Activated T-cell treated with anti-CD3 and anti-CD28 coated beads for 1 hour (primary cell): Measurements from ENCODE around the gene RHBDL3.
"Not testable (repeated sequence)": the region's sequence is repeated elsewhere in the genome, so short reads cannot be mapped to it uniquely, and the experiment has no call there.

ENCODE experiments used
- DNase-seq: peaks from one replicate; pipeline ENCODE4 v3.0.0-alpha.2; 2020; ENCODE audit warnings: low read depth

RHBDL3 gene

DNA sequence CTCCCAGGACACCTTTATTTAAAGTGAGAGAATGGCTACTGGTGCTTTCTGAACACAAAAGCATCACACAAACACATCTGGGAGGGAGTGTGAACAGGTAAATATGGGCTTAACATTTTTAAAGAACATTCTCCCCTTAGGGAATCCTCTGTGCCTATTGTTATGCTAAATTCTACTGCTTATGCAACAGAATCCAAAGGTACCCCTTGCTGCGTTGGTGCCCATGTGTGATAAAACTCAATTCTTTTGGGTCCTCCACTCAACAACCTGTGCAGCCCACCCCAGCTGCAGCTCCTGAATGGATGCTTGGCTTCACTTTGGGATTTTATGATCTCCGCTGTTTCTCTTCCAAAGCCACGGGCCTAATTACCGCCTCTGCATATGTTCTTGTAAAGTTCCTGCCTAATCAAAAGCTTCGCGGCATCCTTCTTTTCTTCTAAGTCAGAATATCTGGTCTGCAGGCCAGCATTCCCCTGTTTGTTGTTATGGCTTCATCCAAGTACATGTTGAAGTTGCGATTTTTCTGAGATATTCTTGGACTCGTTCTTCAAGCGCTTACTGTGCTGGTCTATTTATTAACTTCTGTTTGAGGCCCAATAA, 23.9 kb downstream of the RHBDL3 start:
- no peak for DNase-seq

DNA sequence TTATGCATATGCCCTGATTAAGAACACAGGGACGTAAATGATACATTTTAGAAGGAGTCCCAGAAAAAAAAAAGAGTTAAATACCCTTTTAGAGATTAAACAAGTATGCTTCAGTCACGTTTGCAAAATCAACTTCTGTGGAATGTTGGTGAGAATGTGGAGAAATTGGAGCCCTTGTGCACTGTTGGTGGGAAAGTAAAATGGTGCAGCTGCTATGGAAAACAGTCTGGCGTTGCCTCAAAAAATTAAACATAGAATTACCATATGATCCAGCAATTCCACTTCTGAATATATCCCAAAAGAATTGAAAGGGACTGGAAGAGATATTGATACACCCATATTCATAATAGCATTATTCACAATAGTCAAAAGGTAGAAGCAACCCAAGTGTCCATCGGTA, 26.5 kb downstream of the RHBDL3 start:
- DNase-seq = no peak

DNA sequence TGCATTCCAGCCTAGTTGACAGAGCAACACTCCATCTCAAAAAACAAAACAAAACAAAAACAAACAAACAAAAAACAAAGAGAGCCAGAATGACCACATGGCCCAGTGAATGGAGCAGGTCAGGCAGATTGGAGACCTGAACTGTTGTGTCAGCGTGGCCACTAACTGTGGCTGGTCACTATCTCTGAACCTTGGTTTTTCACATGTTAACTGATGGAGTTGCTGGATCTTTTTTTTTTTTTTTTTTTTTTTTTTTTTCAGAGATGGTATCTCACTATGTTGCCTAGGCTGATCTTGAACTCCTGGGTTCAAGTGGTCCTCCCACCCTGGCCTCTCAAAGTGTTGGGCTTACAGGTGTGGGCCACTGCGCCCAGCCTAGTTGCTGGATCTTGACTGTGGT, 31.8 kb downstream of the RHBDL3 start:
- DNase-seq = no peak

DNA sequence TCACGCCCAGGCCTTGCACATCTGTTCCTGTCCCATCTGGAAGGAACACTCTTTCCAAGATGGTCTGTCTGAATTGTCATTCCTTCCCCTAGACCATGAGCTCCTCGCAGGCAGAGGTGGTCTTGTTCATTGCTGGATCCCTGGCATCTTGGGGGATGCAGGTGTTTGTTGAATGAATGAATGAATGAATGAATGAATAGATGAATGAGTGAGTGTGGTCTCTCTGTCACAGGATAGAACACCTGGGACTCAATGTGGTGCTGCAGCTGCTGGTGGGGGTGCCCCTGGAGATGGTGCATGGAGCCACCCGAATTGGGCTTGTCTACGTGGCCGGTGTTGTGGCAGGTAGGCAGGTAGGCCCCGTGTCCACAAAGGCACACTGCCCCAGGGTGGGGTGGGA, 32.2 kb downstream of the RHBDL3 start:
- DNase-seq = no peak

DNA sequence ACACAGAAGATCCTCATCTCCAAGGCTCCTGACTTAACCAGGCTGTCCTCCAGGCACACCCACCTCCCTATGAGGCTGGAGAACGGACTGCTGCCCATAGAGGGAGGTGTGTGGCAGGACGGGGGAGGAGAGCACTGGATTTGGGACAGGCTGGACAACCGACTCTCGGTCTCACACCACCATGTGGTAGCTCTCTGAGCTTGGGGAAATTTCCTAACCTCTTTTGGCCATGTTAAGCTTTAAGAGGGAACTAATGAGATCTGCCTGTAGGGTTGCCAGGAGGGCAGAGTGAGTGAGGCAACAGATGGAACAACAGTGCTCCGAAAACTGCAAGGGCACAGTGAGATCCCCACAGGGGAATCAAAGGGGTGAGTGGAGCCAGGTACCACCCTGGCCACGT, 32.7 kb downstream of the RHBDL3 start:
- no peak for DNase-seq

DNA sequence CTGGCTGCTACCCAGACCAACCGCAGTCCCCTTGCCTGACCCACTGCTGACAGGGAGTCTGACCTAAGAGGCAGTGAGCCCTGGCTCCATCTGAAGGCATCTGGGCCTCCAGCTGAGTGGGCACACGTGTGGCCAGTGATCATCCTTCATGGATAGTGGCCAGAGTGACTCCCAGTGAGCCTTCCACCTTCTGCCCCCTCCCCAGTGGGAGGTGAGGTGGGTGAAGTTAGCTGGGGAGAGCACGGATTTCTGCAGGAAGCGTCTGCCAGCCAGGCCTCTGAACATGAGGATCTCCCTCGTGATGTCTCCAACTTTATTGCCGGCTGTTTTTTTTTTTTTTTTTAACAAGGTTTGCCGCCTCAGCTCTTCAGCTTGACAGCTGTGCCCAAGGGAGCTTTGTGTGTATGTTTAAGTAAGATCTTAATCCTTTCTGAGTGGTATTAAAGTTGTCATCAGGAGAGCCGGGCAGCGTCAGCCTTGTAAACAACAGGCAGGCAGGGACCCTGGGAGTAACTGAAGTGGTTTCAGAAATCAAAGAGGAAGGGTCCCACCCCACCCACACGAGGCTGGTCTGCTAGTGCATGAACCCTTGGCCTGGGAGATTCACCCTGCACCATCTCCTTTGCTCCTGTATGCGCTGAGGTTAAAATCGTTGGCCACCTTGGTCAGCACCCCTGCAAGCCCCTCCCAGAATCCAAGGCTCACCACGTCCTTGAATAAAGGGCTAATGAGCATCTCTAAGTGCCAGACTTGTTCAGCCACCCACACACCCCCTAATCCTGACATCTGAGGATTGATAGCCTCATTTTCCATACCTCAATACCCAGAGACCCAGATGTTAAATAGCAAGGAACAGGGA, 33.3 kb downstream of the RHBDL3 start:
- DNase-seq = no peak

DNA sequence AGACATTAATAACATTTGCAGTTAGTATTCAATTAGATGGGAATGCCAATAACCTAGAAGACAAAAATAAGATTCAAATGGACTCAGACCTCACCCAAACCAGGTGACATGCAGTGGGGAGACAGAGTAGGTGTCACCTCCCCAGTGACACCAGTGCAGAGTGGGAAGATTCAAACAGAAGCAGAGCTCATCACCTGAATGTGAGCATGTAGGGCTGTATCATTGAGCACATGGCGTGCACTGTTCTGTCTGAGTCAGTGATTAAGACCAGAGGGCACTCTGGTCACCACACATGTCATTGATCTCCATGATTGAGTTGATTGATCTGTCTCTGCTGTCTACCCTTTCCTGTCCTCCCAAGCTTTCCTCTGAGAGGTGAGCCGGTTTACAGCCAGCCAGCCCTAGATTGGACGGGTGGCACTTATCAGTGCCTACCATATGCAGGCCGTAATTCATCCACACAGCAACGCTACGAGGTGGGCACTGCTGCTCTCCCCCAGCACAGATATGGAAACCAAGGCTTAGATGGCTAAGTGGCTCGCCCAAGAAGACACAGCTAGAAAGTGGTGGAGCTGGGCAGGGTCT, 34.0 kb downstream of the RHBDL3 start:
- no peak for DNase-seq

DNA sequence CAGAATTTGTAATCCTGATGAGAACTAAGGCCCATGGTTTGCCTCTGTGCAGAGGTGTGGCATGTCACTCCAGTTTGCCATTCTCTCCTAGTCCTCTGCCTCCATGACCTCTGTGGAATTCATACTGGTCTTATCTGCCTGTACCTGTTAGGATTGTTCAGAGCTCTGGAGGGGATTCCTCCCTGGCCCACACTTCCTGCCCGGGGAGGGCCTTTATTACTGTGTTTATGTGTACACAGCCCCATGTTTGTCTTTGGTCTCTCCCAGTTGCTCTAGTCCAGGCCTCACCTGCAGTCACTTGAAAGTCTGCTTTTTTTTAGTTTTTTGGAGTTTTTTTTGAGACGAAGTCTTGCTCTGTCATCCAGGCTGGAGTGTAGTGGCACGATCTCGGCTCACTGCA, 36.4 kb downstream of the RHBDL3 start:
- DNase-seq = no peak

DNA sequence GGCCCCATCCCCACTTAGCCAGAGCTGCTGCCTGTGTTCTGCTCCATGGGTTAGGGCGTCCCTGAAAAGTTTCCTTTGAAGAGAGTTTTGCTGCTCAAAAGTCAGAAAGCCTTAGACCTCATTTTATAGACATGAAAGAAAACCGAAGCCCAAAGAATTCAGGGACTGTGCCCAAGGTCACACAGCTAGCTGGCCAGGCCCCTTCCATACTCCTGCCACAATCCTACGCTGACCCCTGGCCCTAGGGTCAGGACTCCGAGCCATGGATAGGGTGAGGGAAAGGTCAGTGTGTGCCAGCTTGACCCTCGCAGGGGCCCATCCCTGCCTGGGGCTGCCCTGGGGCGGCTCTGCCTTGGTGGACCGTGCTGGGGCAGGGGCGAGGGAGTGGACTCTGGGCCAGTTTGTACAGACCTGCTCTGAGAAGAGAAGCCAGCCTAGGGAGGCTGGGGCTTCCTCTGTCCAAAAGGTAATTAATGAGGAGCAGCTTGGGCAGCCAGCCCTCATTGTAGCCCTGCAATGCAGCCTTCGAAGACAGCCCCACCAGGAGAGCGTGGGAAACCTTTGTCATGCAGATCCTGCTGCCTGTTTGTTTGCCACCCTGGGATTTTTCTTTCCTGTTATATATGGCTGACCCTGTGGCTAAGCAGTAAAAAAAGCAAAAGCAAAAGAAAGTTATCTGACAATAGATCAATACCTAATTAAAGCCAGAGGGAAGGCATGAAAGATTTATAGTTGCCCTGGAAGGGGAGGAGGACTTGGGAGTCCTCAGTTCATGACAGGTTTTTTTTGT, 37.4 kb downstream of the RHBDL3 start:
- no peak for DNase-seq

DNA sequence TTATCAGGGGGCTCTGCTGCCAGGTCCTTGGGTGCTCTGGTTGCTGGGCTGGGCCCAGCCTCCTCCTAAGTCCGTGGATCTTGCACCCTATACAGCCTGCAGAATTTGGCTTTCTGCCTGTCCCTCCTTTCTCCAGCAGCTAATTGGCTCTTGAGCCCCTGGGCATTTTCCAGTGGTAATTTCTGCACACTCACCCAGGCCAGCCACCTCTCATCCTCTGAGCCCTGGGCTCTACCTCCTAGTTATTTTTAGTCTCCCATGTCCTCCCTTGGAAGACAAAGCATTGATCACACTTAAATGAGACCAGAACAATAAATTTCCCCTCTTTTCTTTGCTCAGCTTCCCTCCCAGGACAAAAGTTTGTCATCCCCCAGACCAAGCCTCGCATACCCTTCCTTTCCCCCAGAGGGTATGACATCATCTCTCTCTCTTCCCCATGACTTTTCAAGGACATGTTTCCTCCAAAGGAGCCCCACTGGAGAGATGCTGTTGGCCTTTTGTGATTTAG, 38.2 kb downstream of the RHBDL3 start:
- DNase-seq = no peak

DNA sequence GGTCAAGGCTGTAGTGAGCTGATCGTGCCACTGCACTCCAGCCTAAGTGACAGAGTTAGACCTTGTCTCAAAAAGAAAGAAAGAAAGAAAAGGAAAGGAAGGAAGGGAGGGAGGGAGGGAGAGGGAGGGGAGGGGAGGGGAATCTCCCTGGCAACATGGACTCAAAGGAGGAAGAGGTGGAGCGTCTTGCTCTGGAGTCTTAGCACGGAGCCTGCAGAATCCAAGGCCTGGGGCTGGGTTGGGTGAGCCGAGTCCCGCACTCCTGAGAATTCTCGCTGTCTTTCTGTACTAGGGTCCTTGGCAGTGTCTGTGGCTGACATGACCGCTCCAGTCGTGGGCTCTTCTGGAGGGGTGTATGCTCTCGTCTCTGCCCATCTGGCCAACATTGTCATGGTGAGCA, 39.4 kb downstream of the RHBDL3 start:
- no peak for DNase-seq

DNA sequence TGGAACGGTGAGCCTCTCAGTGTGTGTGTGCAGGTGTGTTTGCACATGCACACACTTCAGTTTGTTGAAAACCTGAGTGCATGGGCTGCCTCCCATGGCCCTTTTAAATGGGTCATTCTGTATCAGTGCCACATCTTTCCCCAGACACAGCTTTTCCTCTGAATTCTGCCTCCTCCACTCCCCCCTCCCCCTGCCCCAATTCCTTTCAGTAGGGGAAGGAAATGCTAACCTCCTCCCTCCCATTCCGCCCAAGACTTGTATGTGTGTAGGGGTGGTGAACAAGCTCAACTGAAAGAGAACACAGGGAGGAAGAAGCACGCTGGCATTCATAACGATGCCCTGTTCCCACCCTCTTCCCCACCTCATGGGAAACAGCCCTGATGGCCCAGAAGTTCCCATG, 42.0 kb downstream of the RHBDL3 start:
- no peak for DNase-seq

DNA sequence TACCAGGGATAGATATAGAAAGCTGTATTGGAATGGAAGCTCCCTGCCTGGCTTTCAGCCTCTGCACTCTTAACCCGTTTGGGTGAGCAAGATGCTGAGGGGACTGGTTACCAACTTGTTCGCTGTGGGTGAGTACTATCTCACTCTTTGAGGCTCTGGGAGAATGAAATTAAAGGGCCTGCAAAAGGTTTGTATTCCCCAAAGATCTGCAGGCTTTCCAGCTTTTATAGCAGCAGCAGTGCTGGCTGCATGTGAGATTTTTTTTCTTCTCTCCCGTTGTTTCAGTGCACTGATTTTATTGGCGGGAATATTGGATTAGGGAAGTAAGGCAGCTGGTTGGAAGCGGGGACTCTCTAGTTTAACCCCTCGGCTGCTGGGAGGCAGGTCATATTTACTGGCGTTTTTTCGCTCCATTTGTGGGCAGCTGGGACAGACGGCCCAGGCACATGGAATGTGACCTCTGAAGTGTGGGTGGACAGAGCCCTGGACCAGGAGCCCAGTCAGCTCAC, 45.5 kb downstream of the RHBDL3 start:
- DNase-seq = no peak

DNA sequence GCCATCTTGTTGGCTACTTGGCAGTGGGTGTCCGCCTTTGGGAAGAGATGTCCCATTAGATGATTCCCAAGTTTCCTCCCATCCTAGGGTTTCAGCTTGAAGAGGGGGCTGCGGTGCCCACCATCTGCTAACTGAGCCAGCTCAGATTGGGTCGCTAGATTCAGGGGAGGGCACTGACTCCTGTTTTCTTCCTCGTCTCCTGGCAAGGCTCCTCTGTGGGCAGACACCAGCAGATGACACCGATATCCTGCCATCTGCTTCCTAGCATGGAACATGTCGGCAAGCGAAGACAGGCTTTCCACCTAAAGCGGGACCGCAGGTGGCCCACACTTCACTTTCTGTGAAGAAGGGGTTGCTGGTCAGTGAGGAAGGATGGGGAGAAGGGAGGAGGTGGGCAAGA, 49.0 kb downstream of the RHBDL3 start:
- no peak for DNase-seq

DNA sequence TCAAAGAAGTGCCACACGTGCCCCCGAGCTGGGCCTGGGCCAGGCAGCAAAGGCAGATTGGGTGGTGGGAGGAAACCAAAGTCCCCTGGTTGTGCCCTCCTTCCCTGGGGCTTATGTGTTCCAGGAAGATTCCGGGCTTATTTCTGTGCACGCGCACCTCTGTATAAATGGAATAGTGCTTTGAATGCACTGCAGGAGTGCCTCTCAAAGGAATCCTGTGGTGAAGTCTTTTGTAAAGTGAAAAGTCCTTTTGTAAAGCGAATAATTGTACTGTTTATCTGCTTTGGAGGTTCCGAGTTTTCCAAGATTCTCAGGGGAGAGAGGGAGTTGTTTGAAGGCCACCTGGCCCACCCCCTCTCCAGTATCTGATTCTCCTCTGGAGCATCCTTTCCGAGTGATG, 49.5 kb downstream of the RHBDL3 start:
- no peak for DNase-seq

DNA sequence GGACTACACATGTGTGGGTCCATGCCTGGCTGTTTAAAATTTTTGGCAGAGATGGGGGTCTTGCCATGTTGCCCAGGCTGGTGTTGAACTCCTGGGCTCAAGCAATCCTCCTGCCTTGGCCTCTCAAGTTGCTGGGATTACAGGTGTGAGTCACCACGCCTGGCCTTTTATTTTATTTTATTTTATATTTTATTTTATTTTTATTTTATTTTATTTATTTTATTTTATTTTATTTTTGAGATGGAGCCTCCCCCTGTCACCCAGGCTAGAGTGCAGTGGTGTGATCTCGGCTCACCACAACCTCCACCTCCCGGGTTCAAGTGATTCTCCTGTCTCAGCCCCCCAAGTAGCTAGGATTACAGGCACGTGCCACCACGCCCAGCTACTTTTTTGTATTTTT, 51.0 kb downstream of the RHBDL3 start:
- DNase-seq = not testable (repeated sequence)

DNA sequence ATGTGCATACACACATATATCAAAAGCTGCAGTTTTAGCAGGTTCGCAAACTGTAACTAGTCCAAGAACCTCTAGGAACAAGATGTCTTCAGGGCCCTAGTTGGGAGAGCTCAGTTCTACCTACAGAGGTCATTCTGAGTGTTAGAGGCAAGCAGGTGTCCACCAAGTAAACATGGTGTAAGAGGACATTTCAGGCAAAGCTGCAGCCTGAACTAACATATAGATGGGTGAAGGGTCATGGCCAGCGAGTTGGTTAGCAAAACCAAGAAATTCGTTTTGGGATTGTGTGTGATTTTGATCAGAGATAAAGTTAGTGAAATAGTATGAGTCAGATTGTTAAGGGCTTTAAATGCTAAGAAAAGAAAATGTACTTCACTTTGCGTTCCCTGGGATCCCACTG, 51.7 kb downstream of the RHBDL3 start:
- no peak for DNase-seq

DNA sequence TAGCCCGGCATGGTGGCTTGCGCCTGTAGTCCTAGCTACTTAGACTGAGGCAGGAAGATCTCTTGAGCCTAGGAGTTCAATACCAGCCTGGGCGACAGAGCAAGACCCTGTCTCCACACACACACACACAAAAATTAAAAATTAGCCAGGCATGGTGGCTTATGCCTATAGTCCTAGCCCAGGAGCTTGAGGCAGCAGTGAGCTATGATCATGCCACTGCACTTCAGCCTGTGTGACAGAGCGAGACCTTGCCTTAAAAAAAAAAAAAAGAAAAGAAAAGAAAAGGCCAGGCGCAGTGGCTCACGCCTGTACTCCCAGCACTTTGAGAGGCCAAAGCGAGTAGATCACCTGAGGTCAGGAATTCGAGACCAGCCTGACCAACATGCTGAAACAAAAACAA, 52.4 kb downstream of the RHBDL3 start:
- DNase-seq = no peak

DNA sequence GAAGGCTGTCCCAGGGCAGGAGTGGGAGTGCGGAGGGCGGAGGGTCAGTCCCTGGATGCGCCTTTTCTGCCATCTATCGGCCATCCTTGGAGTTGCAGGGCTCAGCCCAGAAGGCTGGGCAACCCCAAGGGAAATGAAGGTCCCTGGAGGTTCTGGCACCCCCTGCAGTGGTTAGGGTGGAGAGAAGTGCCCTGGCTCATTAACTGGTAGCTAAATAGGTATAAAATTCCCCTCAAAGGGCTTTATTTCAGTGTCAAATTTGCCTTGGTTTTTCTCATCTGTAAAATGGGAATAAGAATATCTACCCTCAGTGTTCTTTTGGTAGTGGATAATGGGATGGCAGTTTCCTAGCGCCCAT, 53.9 kb downstream of the RHBDL3 start:
- peak; percentile 56 for DNase-seq

DNA sequence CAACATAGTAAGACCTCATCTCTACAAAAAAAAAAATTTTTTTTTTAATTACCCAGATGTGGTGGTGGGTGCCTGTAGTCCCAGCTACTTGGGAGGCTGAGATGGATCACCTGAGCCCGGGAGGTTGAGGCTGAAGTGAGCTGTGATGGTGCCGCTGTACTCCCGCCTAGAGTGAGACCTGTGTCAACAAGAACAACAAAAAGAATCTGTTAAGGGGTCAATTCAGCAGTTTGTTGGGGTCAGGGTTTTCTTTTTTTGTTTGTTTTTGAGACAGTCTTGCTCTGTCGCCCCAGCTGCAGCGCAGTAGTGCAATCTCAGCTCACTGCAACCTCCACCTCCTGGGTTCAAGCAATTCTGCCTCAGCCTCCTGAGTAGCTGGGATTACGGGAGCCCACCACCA, 54.4 kb downstream of the RHBDL3 start:
- DNase-seq = not testable (repeated sequence)

DNA sequence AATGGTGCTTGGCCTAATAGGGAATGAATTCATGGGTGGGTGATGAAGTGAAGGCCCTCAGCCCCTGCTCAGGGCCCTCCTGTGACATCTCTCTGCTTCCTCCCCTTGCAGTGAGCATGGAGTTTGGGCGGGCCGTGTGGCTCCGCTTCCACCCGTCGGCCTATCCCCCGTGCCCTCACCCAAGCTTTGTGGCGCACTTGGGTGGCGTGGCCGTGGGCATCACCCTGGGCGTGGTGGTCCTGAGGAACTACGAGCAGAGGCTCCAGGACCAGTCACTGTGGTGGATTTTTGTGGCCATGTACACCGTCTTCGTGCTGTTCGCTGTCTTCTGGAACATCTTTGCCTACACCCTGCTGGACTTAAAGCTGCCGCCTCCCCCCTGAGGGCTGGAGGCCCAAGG, 55.2 kb downstream of the RHBDL3 start:
- DNase-seq = no peak

DNA sequence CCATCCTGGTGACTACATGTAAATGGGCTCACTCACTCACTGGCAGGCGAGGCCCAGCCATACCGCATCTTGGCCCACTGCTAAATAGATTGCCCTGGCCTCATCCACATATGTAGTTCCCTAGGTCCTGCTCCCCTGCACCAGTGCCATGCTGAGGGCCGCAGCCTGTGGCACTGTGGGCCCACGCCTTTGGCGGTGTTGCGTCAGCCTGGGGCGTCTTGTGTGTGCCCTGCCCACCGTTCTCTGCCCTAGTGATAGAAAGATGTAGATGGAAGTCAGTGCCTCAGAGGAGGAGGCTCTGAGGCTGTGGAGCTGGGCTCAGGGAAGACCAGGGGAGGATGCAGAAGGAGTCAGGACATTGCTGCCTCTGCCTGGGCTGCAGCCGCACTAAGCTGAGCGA, 57.4 kb downstream of the RHBDL3 start:
- no peak for DNase-seq
